GM12874 (cell line): ENCODE measurements around the gene SCGB1D1.

ENCODE experiments used
- CTCF ChIP-seq: IDR thresholded peaks from 2 replicates; pipeline ENCODE4 v1.5.1; 2011; ENCODE audit warnings: low read depth, mild to moderate bottlenecking, control low read depth, low read length, moderate library complexity; ENCODE audit not compliant: insufficient read depth

Gene SCGB1D1

GRCh38 chr11:62151737-62152102, 38.3 kb upstream of the SCGB1D1 start:
- TF ChIP-seq CTCF: no peak

DNA sequence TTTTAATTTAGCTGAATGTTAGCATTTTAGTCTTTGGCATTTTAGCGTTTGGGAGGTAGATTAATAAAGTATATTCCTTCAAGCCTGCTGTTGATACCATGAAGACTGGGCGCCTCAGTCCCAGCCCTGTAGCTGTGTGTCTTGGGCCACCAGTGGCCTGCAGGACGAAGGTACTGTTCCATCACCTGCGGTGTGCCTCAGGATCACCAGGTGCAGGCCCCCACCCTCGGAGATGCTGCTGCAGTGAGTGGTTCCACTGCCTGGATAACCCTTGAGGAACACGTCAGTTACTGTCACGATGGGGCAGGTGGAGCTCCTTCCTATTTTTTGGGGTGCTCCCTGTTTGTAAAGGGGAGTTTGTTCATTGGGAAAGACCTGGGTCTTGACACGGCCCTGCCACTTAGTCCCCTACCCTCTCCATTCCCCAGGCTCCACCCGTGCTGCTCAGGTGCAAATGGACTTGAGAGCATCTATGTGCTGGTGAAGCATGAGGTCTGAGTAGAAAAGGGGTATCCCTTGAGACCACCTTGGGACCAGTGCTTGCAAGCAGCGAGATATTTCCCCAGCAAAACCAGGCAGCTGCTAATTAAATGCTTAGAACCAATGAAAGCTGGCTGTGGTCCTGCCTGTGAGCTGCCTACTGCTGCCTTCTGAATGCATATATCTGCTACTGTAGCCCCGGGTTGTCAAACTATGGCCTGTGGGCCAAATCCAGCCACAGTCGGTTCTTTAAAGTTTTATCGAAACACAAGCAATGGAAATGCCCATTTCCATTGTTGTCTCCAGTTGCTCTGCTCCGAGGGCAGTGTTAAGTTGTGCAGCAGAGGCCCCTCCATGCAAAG, 37.5 kb upstream of the SCGB1D1 start:
- no peak for TF ChIP-seq CTCF

DNA sequence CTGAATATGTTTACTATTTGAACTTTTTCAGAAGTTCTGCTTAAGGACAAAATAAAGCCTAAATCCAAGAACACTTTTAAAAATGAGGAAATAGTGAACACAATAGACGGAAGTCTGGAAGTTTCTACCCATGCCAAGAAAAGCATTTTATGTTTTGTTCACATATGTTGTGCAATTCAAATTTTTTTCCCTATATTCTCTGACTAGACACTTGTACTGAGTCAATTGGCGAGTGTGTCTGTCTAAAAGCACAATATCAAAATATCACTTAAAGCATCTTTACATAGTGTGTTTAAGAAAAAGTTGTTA, 37.0 kb upstream of the SCGB1D1 start:
- no peak for TF ChIP-seq CTCF

DNA sequence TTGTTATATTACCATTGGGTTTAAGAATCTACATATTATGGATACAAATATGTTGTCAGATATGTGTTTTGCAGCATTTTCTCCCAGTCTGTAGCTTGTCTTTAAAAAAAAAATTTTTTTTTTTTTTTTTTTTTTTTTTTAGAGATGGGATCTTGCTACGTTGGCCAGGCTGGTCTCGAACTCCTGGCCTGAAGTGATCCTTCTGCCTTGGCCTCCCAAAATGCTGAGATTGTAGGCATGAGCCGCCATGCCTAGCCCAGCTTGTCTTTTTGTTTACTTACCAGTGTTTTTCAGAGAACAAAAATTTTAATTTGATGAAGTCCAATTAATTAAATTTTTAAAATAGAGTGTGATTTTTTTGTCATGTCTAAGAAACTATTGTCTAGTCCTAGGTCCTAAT, 36.4 kb upstream of the SCGB1D1 start:
- no peak for TF ChIP-seq CTCF

DNA sequence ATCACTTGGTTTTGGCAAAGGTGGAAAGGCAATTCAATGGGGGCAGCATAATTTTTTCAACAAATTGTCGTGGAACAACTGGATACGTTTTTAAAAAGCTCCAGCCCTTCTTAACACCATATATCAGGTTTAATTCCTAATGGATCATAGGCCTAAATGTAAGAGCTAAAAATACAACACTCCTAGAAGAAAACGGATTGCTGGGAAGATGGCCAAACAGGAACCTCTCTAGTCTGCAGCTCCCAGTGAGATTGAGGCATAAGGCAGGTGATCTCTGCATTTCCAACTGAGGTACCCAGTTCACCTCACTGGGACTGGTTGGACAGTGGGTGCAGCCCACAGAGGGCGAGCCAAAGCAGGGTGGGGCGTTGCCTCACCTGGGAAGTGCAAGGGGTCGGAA, 32.4 kb upstream of the SCGB1D1 start:
- no peak for TF ChIP-seq CTCF

DNA sequence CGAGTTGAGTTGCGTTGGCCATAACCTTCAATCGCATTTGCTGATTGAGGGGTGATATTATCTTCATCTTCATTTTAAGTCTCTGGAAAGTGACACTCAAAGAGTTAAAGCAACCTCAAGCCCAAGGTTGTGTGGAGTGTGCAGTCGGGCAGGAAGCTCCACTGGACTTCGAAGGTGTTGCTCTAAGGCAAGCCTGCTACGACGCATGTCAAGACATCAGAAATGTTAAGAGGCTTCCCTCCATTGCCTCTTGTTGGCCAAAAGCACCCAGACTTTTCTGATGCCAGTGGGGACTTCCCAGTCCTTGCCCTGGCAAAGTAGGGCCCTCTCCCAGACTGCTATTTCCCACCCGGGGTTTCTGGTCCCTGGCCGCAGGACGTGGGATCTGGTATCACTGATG, 23.6 kb upstream of the SCGB1D1 start:
- no peak for TF ChIP-seq CTCF

DNA sequence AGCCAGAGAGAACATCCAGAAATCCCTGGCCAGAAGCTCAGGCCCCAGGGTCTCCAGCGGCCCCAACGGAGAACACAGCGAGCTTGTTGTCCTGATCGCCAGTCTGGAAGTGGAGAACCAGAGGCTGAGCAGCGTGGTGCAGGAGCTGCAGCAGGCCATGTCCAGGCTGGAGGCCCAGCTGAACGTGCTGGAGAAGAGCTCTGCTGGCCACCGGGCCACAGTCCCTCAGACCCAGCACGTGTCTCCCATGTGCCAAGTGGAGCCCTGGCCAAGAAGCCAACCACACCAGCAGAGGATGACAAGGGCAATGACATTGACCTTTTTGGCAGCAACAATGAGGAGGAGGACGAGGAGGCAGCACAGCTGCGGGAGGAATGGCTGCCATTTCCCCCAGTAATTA, 20.6 kb upstream of the SCGB1D1 start:
- TF ChIP-seq CTCF: no peak
